Measurements from ENCODE around the gene GRID2.

DNA sequence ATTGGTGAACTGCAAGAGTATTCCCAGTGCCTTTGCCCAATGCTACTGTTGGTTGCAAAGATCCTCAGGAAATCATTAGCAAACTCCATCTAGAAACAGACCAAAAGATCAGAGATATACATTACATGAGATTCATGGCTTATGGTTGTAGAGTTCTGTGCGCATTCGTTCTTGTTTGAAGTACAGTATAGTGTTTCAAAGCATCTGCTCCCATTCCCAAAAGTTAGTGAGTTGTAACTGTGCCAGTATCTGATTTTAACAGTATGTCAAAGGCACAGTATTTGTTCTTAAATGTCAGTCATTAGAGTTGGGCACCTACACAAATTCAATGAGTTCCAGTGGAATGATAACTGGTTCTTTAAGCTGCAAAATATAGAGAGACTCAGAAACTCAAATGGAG lies 1210.1 kb downstream of the GRID2 start:
- TF ChIP-seq, protein P1, sequence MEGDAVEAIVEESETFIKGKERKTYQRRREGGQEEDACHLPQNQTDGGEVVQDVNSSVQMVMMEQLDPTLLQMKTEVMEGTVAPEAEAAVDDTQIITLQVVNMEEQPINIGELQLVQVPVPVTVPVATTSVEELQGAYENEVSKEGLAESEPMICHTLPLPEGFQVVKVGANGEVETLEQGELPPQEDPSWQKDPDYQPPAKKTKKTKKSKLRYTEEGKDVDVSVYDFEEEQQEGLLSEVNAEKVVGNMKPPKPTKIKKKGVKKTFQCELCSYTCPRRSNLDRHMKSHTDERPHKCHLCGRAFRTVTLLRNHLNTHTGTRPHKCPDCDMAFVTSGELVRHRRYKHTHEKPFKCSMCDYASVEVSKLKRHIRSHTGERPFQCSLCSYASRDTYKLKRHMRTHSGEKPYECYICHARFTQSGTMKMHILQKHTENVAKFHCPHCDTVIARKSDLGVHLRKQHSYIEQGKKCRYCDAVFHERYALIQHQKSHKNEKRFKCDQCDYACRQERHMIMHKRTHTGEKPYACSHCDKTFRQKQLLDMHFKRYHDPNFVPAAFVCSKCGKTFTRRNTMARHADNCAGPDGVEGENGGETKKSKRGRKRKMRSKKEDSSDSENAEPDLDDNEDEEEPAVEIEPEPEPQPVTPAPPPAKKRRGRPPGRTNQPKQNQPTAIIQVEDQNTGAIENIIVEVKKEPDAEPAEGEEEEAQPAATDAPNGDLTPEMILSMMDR (optimal IDR thresholded peaks at IDR 0.05 in 1 of 3, IDR thresholded peaks at IDR 0.05 in 1 of 3, conservative IDR thresholded peaks at IDR 0.05 in 1 of 3; ENCODE audit: extremely low read depth in 1 of 3, insufficient read depth in 2 of 3, low read length in 3 of 3) = no peak
- TF ChIP-seq EZH2 (IDR thresholded peaks at IDR 0.05; ENCODE audit: low read length) = no peak
